WI38 (cell line): ENCODE measurements around the gene SLC25A10.

ENCODE experiments used
- H3K4me3 ChIP-seq: 2 replicates; pipeline ENCODE4 v1.5.1; 2011; ENCODE audit warnings: low read depth, mild to moderate bottlenecking, control low read depth, low read length
- TF ChIP-seq, protein P1 (sequence below): IDR thresholded peaks from 2 replicates; pipeline ENCODE4 v1.5.1; 2012; ENCODE audit warnings: low read depth, mild to moderate bottlenecking, control low read depth, low read length

Gene SLC25A10

GRCh38 chr17:81726004-81726403, 13.9 kb downstream of the SLC25A10 start:
- no peak overlapping the region for H3K4me3 ChIP-seq
- TF ChIP-seq, protein P1, sequence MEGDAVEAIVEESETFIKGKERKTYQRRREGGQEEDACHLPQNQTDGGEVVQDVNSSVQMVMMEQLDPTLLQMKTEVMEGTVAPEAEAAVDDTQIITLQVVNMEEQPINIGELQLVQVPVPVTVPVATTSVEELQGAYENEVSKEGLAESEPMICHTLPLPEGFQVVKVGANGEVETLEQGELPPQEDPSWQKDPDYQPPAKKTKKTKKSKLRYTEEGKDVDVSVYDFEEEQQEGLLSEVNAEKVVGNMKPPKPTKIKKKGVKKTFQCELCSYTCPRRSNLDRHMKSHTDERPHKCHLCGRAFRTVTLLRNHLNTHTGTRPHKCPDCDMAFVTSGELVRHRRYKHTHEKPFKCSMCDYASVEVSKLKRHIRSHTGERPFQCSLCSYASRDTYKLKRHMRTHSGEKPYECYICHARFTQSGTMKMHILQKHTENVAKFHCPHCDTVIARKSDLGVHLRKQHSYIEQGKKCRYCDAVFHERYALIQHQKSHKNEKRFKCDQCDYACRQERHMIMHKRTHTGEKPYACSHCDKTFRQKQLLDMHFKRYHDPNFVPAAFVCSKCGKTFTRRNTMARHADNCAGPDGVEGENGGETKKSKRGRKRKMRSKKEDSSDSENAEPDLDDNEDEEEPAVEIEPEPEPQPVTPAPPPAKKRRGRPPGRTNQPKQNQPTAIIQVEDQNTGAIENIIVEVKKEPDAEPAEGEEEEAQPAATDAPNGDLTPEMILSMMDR: no peak

GRCh38 chr17:81727324-81728031, 15.4 kb downstream of the SLC25A10 start:
- TF ChIP-seq, protein P1: no peak

GRCh38 chr17:81733507-81734404, 21.7 kb downstream of the SLC25A10 start:
- no peak overlapping the region for H3K4me3 ChIP-seq
- TF ChIP-seq, protein P1: peak; percentile 90

More at GRCh38 chr17:81727324-81728031, 15.4 kb downstream of the SLC25A10 start:
- H3K4me3 ChIP-seq: no peak overlapping the region

DNA sequence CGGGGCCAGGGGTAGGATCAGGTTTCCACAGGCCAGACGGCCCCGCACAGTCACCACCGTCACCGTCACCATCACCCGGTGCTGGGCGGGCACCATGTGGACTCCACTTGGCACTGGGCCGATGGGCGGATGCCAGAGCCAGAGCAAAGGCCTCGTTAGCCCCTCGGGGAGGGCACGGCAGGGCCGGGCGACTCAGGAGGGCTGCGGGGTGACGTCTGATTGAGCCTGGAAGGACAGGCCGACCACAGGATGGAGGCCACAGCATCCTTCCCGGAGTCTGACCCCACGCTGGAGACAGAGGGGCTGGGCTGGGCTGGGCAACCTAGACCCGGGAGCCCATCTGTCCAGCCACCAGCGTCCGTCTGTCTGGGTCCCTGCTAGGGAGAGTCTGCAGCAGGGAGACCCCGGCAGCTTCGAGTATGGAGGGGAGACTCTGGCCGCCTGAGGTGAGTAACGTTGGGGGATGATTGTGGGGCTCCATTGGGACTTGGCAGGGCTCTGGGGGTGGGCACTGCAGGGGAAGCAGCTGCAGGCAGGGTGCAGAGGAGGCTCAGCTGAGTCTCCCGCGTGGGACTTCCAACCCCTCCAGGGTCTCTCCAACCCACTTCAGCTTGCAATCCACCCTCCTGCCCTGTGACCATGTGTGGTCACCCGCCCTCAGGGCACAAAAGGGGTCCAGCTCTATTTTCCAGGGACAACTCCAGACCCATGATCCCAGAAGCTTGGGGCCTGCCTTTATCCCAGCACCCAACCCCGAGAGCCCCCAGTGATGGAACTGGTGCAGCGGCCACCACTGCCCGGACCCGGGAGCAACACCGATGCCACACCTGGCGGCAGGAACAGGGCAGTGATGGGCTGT, 22.6 kb downstream of the SLC25A10 start:
- no peak overlapping the region for H3K4me3 ChIP-seq
- TF ChIP-seq, protein P1: no peak

- H3K4me3 ChIP-seq: no peak overlapping the region
- TF ChIP-seq, protein P1: no peak
Measured at GRCh38 chr17:81735264-81736102, 23.4 kb downstream of the SLC25A10 start.
